IMR-90 (cell line): ENCODE data around the gene METTL8. TPM values are rescaled to one million over a fixed set of nuclear protein-coding genes. Genes with fewer than 3 reads are reported as not detected.

Experiments used
- ATAC-seq: fragments of 200-7000 bp; cut with Tn5 transposase; 2 replicates; pipeline ENCODE4 v1.9.1; 2020; ENCODE audit warnings: low read depth, mild to moderate bottlenecking, moderate library complexity
- BruUV-seq: library from RNA; stranded (reverse); fragments of 400-500 nt; replicated peaks from 2 replicates; lab custom pipeline; 2021; lab: Mats Ljungman, UMichigan
- CTCF ChIA-PET: fragments of 300-600 bp; formaldehyde crosslinking; extraction: SDS; loops from one replicate; lab custom pipeline; 2021; ENCODE audit warnings: antibody characterized with exemption; lab: Yijun Ruan, JAX
- POLR2A ChIA-PET: fragments of 300-600 bp; sonication (Branson Sonifier 250); formaldehyde crosslinking; loops from one replicate; lab custom pipeline; 2022; ENCODE audit warnings: antibody characterized with exemption; ENCODE audit not compliant: unreplicated experiment; lab: Charles Lee
- DNase-seq: peaks from one replicate; pipeline ENCODE4 v3.0.0; 2013
- H2AFZ ChIP-seq: replicated peaks from 2 replicates; pipeline ENCODE3; 2013; ENCODE audit warnings: low read length, mild to moderate bottlenecking; ENCODE audit not compliant: poor library complexity
- H2AK5ac ChIP-seq: 2 replicates; pipeline ENCODE4 v1.6.1; 2013; ENCODE audit warnings: low read depth, low read length, inconsistent platforms
- H2AK9ac ChIP-seq: replicated peaks from 2 replicates; pipeline ENCODE3; 2013; ENCODE audit warnings: mild to moderate bottlenecking, low read depth, low read length, moderate library complexity; ENCODE audit not compliant: poor library complexity
- H2BK120ac ChIP-seq: 2 replicates; pipeline ENCODE4 v1.6.1; 2013; ENCODE audit warnings: low read depth, low read length, inconsistent platforms
- H2BK15ac ChIP-seq: 3 replicates; pipeline ENCODE4 v1.6.1; 2013; ENCODE audit warnings: low read depth, low read length, inconsistent platforms
- H2BK20ac ChIP-seq: 2 replicates; pipeline ENCODE4 v1.6.1; 2013; ENCODE audit warnings: low read depth, mild to moderate bottlenecking, inconsistent platforms, low read length, moderate library complexity
- H2BK5ac ChIP-seq: 2 replicates; pipeline ENCODE4 v1.6.1; 2013; ENCODE audit warnings: mild to moderate bottlenecking, low read depth, low read length, inconsistent platforms; ENCODE audit not compliant: poor library complexity, severe bottlenecking
- H3K14ac ChIP-seq: replicated peaks from 2 replicates; pipeline ENCODE4 v1.6.1; 2013; ENCODE audit warnings: low read depth, low read length, inconsistent platforms
- H3K18ac ChIP-seq: 2 replicates; pipeline ENCODE4 v1.6.1; 2013; ENCODE audit warnings: low read depth, low read length, control low read depth
- H3K23ac ChIP-seq: 2 replicates; pipeline ENCODE4 v1.6.1; 2013; ENCODE audit warnings: low read depth, low read length, inconsistent platforms
- H3K27ac ChIP-seq: 2 replicates; pipeline ENCODE4 v1.5.1; 2013; ENCODE audit warnings: mild to moderate bottlenecking, control low read depth, low read length; ENCODE audit not compliant: insufficient read depth
- H3K27me3 ChIP-seq: 2 replicates; pipeline ENCODE4 v1.6.1; 2013; ENCODE audit warnings: low read length; ENCODE audit not compliant: control insufficient read depth, insufficient read depth
- H3K36me3 ChIP-seq: 2 replicates; pipeline ENCODE4 v1.6.1; 2013; ENCODE audit warnings: low read length, mixed read lengths; ENCODE audit not compliant: control insufficient read depth, insufficient read depth
- H3K4ac ChIP-seq: 2 replicates; pipeline ENCODE4 v1.6.1; 2013; ENCODE audit warnings: low read depth, low read length, inconsistent platforms
- H3K4me1 ChIP-seq: 2 replicates; pipeline ENCODE4 v1.6.1; 2013; ENCODE audit warnings: low read length, mixed read lengths; ENCODE audit not compliant: control insufficient read depth, insufficient read depth
- H3K4me2 ChIP-seq: 2 replicates; pipeline ENCODE4 v1.6.1; 2013; ENCODE audit warnings: low read depth, mild to moderate bottlenecking, control low read depth, low read length, moderate library complexity
- H3K4me3 ChIP-seq: 2 replicates; pipeline ENCODE4 v1.5.1; 2013; ENCODE audit warnings: low read depth, mild to moderate bottlenecking, control low read depth, low read length, moderate library complexity; ENCODE audit not compliant: insufficient read depth
- H3K56ac ChIP-seq: 2 replicates; pipeline ENCODE4 v1.6.1; 2013; ENCODE audit warnings: low read length, inconsistent platforms; ENCODE audit not compliant: insufficient read depth; ENCODE audit errors: extremely low read depth
- H3K79me1 ChIP-seq, 2 experiments: 2 replicates each; pipeline ENCODE4 v1.6.1; 2013; ENCODE audit warnings: low read length in 2 of 2, inconsistent platforms in 1 of 2, low read depth in 1 of 2
- H3K9ac ChIP-seq: 2 replicates; pipeline ENCODE4 v1.6.1; 2013; ENCODE audit warnings: low read depth, low read length, control low read depth
- H3K9me1 ChIP-seq: 2 replicates; pipeline ENCODE4 v1.6.1; 2013; ENCODE audit warnings: low read length, inconsistent platforms; ENCODE audit not compliant: insufficient read depth
- H3K9me3 ChIP-seq: 2 replicates; pipeline ENCODE4 v1.6.1; 2013; ENCODE audit warnings: low read length; ENCODE audit not compliant: control insufficient read depth, insufficient read depth
- H4K20me1 ChIP-seq: 2 replicates; pipeline ENCODE4 v1.6.1; 2013; ENCODE audit warnings: low read length, inconsistent platforms; ENCODE audit not compliant: insufficient read depth
- H4K5ac ChIP-seq: 2 replicates; pipeline ENCODE4 v1.6.1; 2013; ENCODE audit warnings: mild to moderate bottlenecking, low read depth, low read length, control low read depth
- H4K8ac ChIP-seq, 2 experiments: 2 replicates each; pipeline ENCODE4 v1.6.1; 2013; ENCODE audit warnings: low read depth in 2 of 2, low read length in 2 of 2, control low read depth in 1 of 2, inconsistent platforms in 1 of 2
- H4K91ac ChIP-seq: 2 replicates; pipeline ENCODE4 v1.6.1; 2013; ENCODE audit warnings: low read depth, low read length, inconsistent platforms; ENCODE audit not compliant: insufficient read depth
- MAFK ChIP-seq: IDR thresholded peaks from 2 replicates; pipeline ENCODE4 v1.6.1; 2012; ENCODE audit warnings: low read depth, low read length, improper control_type of control experiment
- MAZ ChIP-seq: IDR thresholded peaks from 2 replicates; pipeline ENCODE4 v1.6.1; 2012; ENCODE audit warnings: low read depth, mild to moderate bottlenecking, low read length, improper control_type of control experiment, moderate library complexity, borderline replicate concordance
- MXI1 ChIP-seq: IDR thresholded peaks from 2 replicates; pipeline ENCODE4 v1.6.1; 2012; ENCODE audit warnings: low read depth, mild to moderate bottlenecking, low read length, moderate library complexity, borderline replicate concordance
- NFE2L2 ChIP-seq: fragments of 150-350 bp; IDR thresholded peaks from 2 replicates; pipeline ENCODE4 v1.6.1; 2016; ENCODE audit warnings: low read depth, mild to moderate bottlenecking, low read length
- RAD21 ChIP-seq: IDR thresholded peaks from 2 replicates; pipeline ENCODE4 v1.6.1; 2012; ENCODE audit warnings: low read length, improper control_type of control experiment
- RFX5 ChIP-seq: IDR thresholded peaks from 2 replicates; pipeline ENCODE4 v1.8.0; 2012; ENCODE audit warnings: low read depth, mild to moderate bottlenecking, low read length, moderate library complexity
- WGBS, 2 experiments: methylation state at CpG; one replicate each; pipeline versions ENCODE4 v1.1.5 to v1.1.7; 2013; ENCODE audit warnings: missing lambda C conversion rate in 2 of 2; ENCODE audit not compliant: insufficient read length in 1 of 2; ENCODE audit errors: extremely low coverage in 2 of 2; 5-methylcytosine and 5-hydroxymethylcytosine counted together
- dilution Hi-C: fragments of 300-500 bp; cut with HindIII; formaldehyde crosslinking; loops from one replicate; pipeline ENCODE4 v1.14.3; 2018; ENCODE audit warnings: low sequenced_read_pairs; ENCODE audit not compliant: unreplicated experiment
- in situ Hi-C: fragments of 300-500 bp; cut with MboI; formaldehyde crosslinking; loops from 3 replicates; pipeline ENCODE4 v1.14.3; 2019; ENCODE audit warnings: low sequenced_read_pairs, inconsistent platforms, mixed read lengths
- intact Hi-C: fragments of 100-400 bp; cut with micrococcal nuclease; formaldehyde crosslinking; loops from 2 replicates; pipeline ENCODE4 v1.10.0; 2022
- polyA plus RNA-seq, 3 experiments: library from polyadenylated mRNA; depleted of rRNA; stranded (reverse); fragments of >200 nt; gene quantifications; 2 replicates each; pipeline ENCODE4 v1.2.3, GENCODE V29; 2012; ENCODE audit warnings: low replicate concordance in 1 of 3
- total RNA-seq: library from RNA; depleted of rRNA; stranded (reverse); fragments of >200 nt; gene quantifications from 2 replicates; pipeline ENCODE4 v1.2.3, GENCODE V29; 2012
- TF ChIP-seq, protein P1 (sequence below): fragments of 150-350 bp; IDR thresholded peaks from 2 replicates; pipeline ENCODE4 v1.6.1; 2016; ENCODE audit warnings: low read depth, mild to moderate bottlenecking, low read length, moderate library complexity, borderline replicate concordance
- TF ChIP-seq, protein P2 (sequence below): fragments of 150-350 bp; IDR thresholded peaks from 2 replicates; pipeline ENCODE4 v1.6.1; 2017; ENCODE audit warnings: mild to moderate bottlenecking, antibody characterized with exemption, low read length, low read depth

METTL8 gene
- total and polyA plus RNA-seq, 2 of the 4 experiments (the other 2 are of a cell fraction), result 6.9 to 10.6 TPM

DNA sequence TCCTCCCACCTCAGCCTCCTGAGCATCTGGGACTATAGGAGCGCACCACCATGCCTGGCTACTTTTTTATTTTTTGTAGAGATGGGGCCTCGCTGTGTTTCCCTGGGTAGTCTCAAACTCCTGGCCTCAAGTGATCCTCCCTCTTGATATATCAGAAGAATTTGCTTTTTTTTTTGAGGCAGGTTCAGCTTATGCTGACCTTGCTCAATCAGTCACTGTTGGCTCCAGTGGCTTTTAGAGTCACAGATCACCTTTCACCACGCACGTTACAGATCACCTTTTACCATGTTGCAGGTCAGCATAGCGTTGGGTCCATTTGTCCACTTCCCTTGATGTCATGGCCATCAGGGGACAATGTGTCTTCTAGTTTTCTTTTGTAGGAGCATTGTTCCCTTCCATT lies 36.3 kb upstream of the METTL8 start:
- WGBS, 2 experiments, result 100% methylated on average over 2 of the region's 5 CpGs; no CpG with 5 or more reads in 1 of the 2 experiments
- H3K79me1 ChIP-seq, result no peaks in the 10 kb centered on the region
- ChIA-PET POLR2A (no interaction called here), CTCF (interaction anchor here (0.6 kb wide), 1 partner anchor 396 kb away, joined by 4 read pairs; no protein-coding TSS in a partner anchor)
- no peak overlapping the region for H3K9ac ChIP-seq
- H3K18ac ChIP-seq, result no peak overlapping the region
- H2BK120ac ChIP-seq, result no peak overlapping the region
- no TSS peak for BruUV-seq
- no peaks in the 10 kb centered on the region for H3K9me3 ChIP-seq
- intact Hi-C loops (no loop called here), dilution Hi-C loops (no loop called here), in situ Hi-C loops (no loop called here)
- no peak overlapping the region for H4K91ac ChIP-seq
- H4K5ac ChIP-seq, result no peak overlapping the region
- H4K8ac ChIP-seq, result no peak overlapping the region
- no peak overlapping the region for H2AFZ ChIP-seq
- TF ChIP-seq, protein P1, sequence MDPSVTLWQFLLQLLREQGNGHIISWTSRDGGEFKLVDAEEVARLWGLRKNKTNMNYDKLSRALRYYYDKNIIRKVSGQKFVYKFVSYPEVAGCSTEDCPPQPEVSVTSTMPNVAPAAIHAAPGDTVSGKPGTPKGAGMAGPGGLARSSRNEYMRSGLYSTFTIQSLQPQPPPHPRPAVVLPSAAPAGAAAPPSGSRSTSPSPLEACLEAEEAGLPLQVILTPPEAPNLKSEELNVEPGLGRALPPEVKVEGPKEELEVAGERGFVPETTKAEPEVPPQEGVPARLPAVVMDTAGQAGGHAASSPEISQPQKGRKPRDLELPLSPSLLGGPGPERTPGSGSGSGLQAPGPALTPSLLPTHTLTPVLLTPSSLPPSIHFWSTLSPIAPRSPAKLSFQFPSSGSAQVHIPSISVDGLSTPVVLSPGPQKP, result no peak
- no peak for TF ChIP-seq RFX5
- no peak for TF ChIP-seq MXI1
- TF ChIP-seq MAZ, result no peak
- TF ChIP-seq RAD21, result no peak
- TF ChIP-seq, protein P2, sequence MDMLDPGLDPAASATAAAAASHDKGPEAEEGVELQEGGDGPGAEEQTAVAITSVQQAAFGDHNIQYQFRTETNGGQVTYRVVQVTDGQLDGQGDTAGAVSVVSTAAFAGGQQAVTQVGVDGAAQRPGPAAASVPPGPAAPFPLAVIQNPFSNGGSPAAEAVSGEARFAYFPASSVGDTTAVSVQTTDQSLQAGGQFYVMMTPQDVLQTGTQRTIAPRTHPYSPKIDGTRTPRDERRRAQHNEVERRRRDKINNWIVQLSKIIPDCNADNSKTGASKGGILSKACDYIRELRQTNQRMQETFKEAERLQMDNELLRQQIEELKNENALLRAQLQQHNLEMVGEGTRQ, result no peak
- no peak for TF ChIP-seq NFE2L2
- TF ChIP-seq MAFK, result peak; percentile 40; the same call in 1 of the 2 replicates
- H2AK9ac ChIP-seq, result no peak overlapping the region
- H3K56ac ChIP-seq, result no peak overlapping the region
- no peaks in the 10 kb centered on the region for H4K20me1 ChIP-seq
- DNase-seq (no peak), ATAC-seq (no peak)
- H3K4me1 ChIP-seq, result no peaks in the 10 kb centered on the region
- peaks cover 15% of the 10 kb centered on the region for H3K36me3 ChIP-seq
- no peak overlapping the region for H2BK15ac ChIP-seq
- H3K14ac ChIP-seq, result no peak overlapping the region
- H3K9me1 ChIP-seq, result no peaks in the 10 kb centered on the region
- no peak overlapping the region for H3K4ac ChIP-seq
- no peak overlapping the region for H3K4me3 ChIP-seq
- no peak overlapping the region for H2BK20ac ChIP-seq
- no peak overlapping the region for H3K27ac ChIP-seq
- H2AK5ac ChIP-seq, result no peak overlapping the region
- no peak overlapping the region for H3K23ac ChIP-seq
- H3K27me3 ChIP-seq, result no peaks in the 10 kb centered on the region
- no peak overlapping the region for H2BK5ac ChIP-seq
- H3K4me2 ChIP-seq, result no peak overlapping the region
